BJ (cell line): ENCODE results near the gene B3GALT4. TPM values are rescaled to one million over a fixed set of nuclear protein-coding genes. Genes with fewer than 3 reads are reported as not detected.

ENCODE experiments used
- CTCF ChIA-PET: fragments of 350-600 bp; formaldehyde crosslinking; extraction: SDS; loops from one replicate; lab custom pipeline; 2021; ENCODE audit warnings: antibody characterized with exemption, inconsistent platforms; lab: Yijun Ruan, JAX
- POLR2A ChIA-PET: fragments of 300-600 bp; sonication (Branson Sonifier 250); formaldehyde crosslinking; extraction: SDS; loops from one replicate; lab custom pipeline; 2021; ENCODE audit warnings: antibody characterized with exemption; lab: Charles Lee
- DNase-seq: peaks from one replicate; pipeline ENCODE4 v3.0.0-alpha.2; 2011; ENCODE audit warnings: low read depth
- H3K27me3 ChIP-seq: 2 replicates; pipeline ENCODE4 v1.6.0; 2011; ENCODE audit warnings: low read length; ENCODE audit not compliant: control insufficient read depth, insufficient read depth
- H3K36me3 ChIP-seq: 2 replicates; pipeline ENCODE4 v1.5.1; 2011; ENCODE audit warnings: low read length; ENCODE audit not compliant: control insufficient read depth, insufficient read depth
- H3K4me3 ChIP-seq: 2 replicates; pipeline ENCODE4 v1.5.1; 2011; ENCODE audit warnings: low read depth, mild to moderate bottlenecking, control low read depth, low read length
- CTCF ChIP-seq: IDR thresholded peaks from 2 replicates; pipeline ENCODE4 v1.5.1; 2011; ENCODE audit warnings: low read depth, mild to moderate bottlenecking, control low read depth, inconsistent platforms, low read length, moderate library complexity; ENCODE audit not compliant: insufficient read depth
- polyA plus RNA-seq: library from polyadenylated mRNA; depleted of rRNA; stranded (reverse); fragments of >200 nt; gene quantifications from 2 replicates; pipeline ENCODE4 v1.2.3, GENCODE V29; 2011

B3GALT4 gene
- polyA plus RNA-seq, 1 experiment: 4.0 TPM

GRCh38 chr6:33276581-33276863 is 401 bp upstream of the B3GALT4 start:
- CTCF ChIA-PET: interaction anchor here (1.1 to 3.7 kb wide), 7 partner anchors 10 to 150 kb away, joined by 3 to 21 read pairs (median 4); partner anchors contain the start of genes RGL2, WDR46 and ZBTB22
- H3K27me3 ChIP-seq: no peaks in the 10 kb centered on the region
- H3K4me3 ChIP-seq: peak overlapping the region; percentile 49
- TF ChIP-seq CTCF: no peak
- POLR2A ChIA-PET: no interaction called here
- DNase-seq: no peak
- peaks cover 24% of the 10 kb centered on the region for H3K36me3 ChIP-seq

- ChIA-PET POLR2A (no interaction called here), CTCF (interaction anchor here (0.6 to 3.7 kb wide), 13 partner anchors 9 to 293 kb away, joined by 3 to 21 read pairs (median 4); partner anchors contain the start of genes RGL2, WDR46 and ZBTB22)
- H3K4me3 ChIP-seq: peak overlapping the region; percentile 49
- no peak for TF ChIP-seq CTCF
- no peak for DNase-seq
- H3K27me3 ChIP-seq: no peaks in the 10 kb centered on the region
- H3K36me3 ChIP-seq: peaks cover 22% of the 10 kb centered on the region
These were observed 904 bp downstream of the B3GALT4 start for GRCh38 chr6:33277663-33278391.

- ChIA-PET POLR2A (no interaction called here), CTCF (interaction anchor here (0.6 to 3.7 kb wide), 6 partner anchors 10 to 148 kb away, joined by 3 to 21 read pairs (median 6); partner anchors contain the start of genes RGL2 and WDR46)
- TF ChIP-seq CTCF: no peak
- H3K27me3 ChIP-seq: no peaks in the 10 kb centered on the region
- peaks cover 22% of the 10 kb centered on the region for H3K36me3 ChIP-seq
- no peak overlapping the region for H3K4me3 ChIP-seq
- DNase-seq: no peak
These were observed 1.4 kb downstream of the B3GALT4 start for GRCh38 chr6:33278392-33278741.

- Histone ChIP-seq H3K36me3 (peaks cover 22% of the 10 kb centered on the region), H3K4me3 (no peak overlapping the region), H3K27me3 (no peaks in the 10 kb centered on the region)
- TF ChIP-seq CTCF: no peak
- ChIA-PET POLR2A (no interaction called here), CTCF (interaction anchor here (1.2 to 3.7 kb wide), 4 partner anchors 9 to 147 kb away, joined by 5 to 21 read pairs (median 10); partner anchors contain the start of genes RGL2 and WDR46)
- DNase-seq: no peak
These were observed 1.9 kb downstream of the B3GALT4 start for GRCh38 chr6:33278810-33279209.

GRCh38 chr6:33279257-33279695 is 2.4 kb downstream of the B3GALT4 start:
- CTCF ChIA-PET: interaction anchor here (1.2 to 3.7 kb wide), 4 partner anchors 9 to 147 kb away, joined by 5 to 21 read pairs (median 10); partner anchors contain the start of genes RGL2 and WDR46
- peaks cover 21% of the 10 kb centered on the region for H3K36me3 ChIP-seq
- no peak for TF ChIP-seq CTCF

More at GRCh38 chr6:33279257-33279695, 2.4 kb downstream of the B3GALT4 start:
- H3K27me3 ChIP-seq: no peaks in the 10 kb centered on the region
- POLR2A ChIA-PET: no interaction called here
- no peak for DNase-seq
- H3K4me3 ChIP-seq: no peak overlapping the region
